ENCODE measurements around the gene ZNF217.
"Not testable (repeated sequence)": the region's sequence is repeated elsewhere in the genome, so short reads cannot be mapped to it uniquely, and the experiment has no call there.

GRCh38 chr20:53562104-53562764 is 31.4 kb downstream of the ZNF217 start:
- TF ChIP-seq, protein P1, sequence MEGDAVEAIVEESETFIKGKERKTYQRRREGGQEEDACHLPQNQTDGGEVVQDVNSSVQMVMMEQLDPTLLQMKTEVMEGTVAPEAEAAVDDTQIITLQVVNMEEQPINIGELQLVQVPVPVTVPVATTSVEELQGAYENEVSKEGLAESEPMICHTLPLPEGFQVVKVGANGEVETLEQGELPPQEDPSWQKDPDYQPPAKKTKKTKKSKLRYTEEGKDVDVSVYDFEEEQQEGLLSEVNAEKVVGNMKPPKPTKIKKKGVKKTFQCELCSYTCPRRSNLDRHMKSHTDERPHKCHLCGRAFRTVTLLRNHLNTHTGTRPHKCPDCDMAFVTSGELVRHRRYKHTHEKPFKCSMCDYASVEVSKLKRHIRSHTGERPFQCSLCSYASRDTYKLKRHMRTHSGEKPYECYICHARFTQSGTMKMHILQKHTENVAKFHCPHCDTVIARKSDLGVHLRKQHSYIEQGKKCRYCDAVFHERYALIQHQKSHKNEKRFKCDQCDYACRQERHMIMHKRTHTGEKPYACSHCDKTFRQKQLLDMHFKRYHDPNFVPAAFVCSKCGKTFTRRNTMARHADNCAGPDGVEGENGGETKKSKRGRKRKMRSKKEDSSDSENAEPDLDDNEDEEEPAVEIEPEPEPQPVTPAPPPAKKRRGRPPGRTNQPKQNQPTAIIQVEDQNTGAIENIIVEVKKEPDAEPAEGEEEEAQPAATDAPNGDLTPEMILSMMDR (IDR thresholded peaks at IDR 0.05; ENCODE audit: insufficient read depth, low read length): not testable (repeated sequence)
- TF ChIP-seq GABPA, POLR2AphosphoS5 (IDR thresholded peaks at IDR 0.05; ENCODE audit: low read depth): not testable (repeated sequence)
- TF ChIP-seq, protein P2, sequence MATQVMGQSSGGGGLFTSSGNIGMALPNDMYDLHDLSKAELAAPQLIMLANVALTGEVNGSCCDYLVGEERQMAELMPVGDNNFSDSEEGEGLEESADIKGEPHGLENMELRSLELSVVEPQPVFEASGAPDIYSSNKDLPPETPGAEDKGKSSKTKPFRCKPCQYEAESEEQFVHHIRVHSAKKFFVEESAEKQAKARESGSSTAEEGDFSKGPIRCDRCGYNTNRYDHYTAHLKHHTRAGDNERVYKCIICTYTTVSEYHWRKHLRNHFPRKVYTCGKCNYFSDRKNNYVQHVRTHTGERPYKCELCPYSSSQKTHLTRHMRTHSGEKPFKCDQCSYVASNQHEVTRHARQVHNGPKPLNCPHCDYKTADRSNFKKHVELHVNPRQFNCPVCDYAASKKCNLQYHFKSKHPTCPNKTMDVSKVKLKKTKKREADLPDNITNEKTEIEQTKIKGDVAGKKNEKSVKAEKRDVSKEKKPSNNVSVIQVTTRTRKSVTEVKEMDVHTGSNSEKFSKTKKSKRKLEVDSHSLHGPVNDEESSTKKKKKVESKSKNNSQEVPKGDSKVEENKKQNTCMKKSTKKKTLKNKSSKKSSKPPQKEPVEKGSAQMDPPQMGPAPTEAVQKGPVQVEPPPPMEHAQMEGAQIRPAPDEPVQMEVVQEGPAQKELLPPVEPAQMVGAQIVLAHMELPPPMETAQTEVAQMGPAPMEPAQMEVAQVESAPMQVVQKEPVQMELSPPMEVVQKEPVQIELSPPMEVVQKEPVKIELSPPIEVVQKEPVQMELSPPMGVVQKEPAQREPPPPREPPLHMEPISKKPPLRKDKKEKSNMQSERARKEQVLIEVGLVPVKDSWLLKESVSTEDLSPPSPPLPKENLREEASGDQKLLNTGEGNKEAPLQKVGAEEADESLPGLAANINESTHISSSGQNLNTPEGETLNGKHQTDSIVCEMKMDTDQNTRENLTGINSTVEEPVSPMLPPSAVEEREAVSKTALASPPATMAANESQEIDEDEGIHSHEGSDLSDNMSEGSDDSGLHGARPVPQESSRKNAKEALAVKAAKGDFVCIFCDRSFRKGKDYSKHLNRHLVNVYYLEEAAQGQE (IDR thresholded peaks at IDR 0.05; ENCODE audit: insufficient replicate concordance, low read depth): not testable (repeated sequence)
